HG02759 (cell line): Measurements from ENCODE around the gene PDE6D.

Experiments used
- ATAC-seq: cut with Tn5 transposase; IDR thresholded peaks from one replicate; pipeline ENCODE4 v1.9.1; 2021; ENCODE audit warnings: mild to moderate bottlenecking, moderate library complexity; ENCODE audit not compliant: unreplicated experiment

The PDE6D gene

GRCh38 chr2:231780909-231781797, at the start of gene PDE6D:
Gene PDE6D, minus strand, starts transcription at chr2:231781282. Its CDS starts 168 bp downstream, at chr2:231781114.
- peak; percentile 91 for ATAC-seq

GRCh38 chr2:231821908-231822307, 40.8 kb upstream of the PDE6D start:
- ATAC-seq, result no peak

GRCh38 chr2:231820786-231821303, 39.8 kb upstream of the PDE6D start:
- ATAC-seq, result no peak

- no peak for ATAC-seq
Observed at GRCh38 chr2:231819447-231820042, 38.5 kb upstream of the PDE6D start.

- no peak for ATAC-seq
Observed at GRCh38 chr2:231816327-231817026, 35.4 kb upstream of the PDE6D start.

- ATAC-seq, result no peak
Observed at GRCh38 chr2:231810905-231811304, 29.8 kb upstream of the PDE6D start.

- ATAC-seq, result no peak
Observed at GRCh38 chr2:231807020-231807419, 25.9 kb upstream of the PDE6D start.

- ATAC-seq, result no peak
Observed at GRCh38 chr2:231803501-231804138, 22.5 kb upstream of the PDE6D start.

GRCh38 chr2:231800493-231801091, 19.5 kb upstream of the PDE6D start:
- ATAC-seq, result no peak

GRCh38 chr2:231795525-231796327, 14.6 kb upstream of the PDE6D start:
- no peak for ATAC-seq

- ATAC-seq, result no peak
Observed at GRCh38 chr2:231794383-231794782, 13.3 kb upstream of the PDE6D start.

- ATAC-seq, result no peak
Observed at GRCh38 chr2:231791107-231791506, 10.0 kb upstream of the PDE6D start.

GRCh38 chr2:231786917-231787292, 5.8 kb upstream of the PDE6D start:
- no peak for ATAC-seq

- peak; percentile 68 for ATAC-seq
Observed at GRCh38 chr2:231786177-231786916, 5.3 kb upstream of the PDE6D start, which contains the start of gene COPS7B. Gene COPS7B, plus strand, starts transcription at chr2:231786445. Its CDS starts 2,126 bp downstream, at chr2:231788571.

GRCh38 chr2:231785822-231786176, 4.7 kb upstream of the PDE6D start:
- ATAC-seq, result no peak

- ATAC-seq, result no peak
Observed at GRCh38 chr2:231785413-231785812, 4.3 kb upstream of the PDE6D start.

GRCh38 chr2:231781798-231782726, 980 bp upstream of the PDE6D start:
- no peak for ATAC-seq
